K562 (cell line): ENCODE data around the gene MTO1. TPM values are rescaled to one million over a fixed set of nuclear protein-coding genes. Genes with fewer than 3 reads are reported as not detected.
"Not testable (repeated sequence)": the region's sequence is repeated elsewhere in the genome, so short reads cannot be mapped to it uniquely, and the experiment has no call there.

ENCODE experiments used
- ATAC-seq: fragments of 200-7000 bp; cut with Tn5 transposase; 3 replicates; pipeline ENCODE4 v1.9.1; 2020; ENCODE audit warnings: moderate library complexity
- BruUV-seq: library from RNA; stranded (reverse); fragments of 400-500 nt; replicated peaks from 2 replicates; lab custom pipeline; 2021; lab: Mats Ljungman, UMichigan
- CTCF ChIA-PET: fragments of 300-600 bp; formaldehyde crosslinking; extraction: SDS; loops from one replicate; lab custom pipeline; 2021; ENCODE audit warnings: low intra/inter-chr PET ratio; lab: Yijun Ruan, JAX
- POLR2A ChIA-PET: fragments of 300-600, 350-650 bp; sonication (Branson Sonifier 250); formaldehyde crosslinking; extraction: SDS; loops from one replicate; lab custom pipeline; 2021; ENCODE audit warnings: antibody characterized with exemption, inconsistent platforms; lab: Yijun Ruan, JAX
- DNase-seq, 4 experiments: peaks; one replicate each; pipeline versions ENCODE4 v3.0.0 to v3.0.0-alpha.2; 2011 to 2018; ENCODE audit warnings: low spot score in 3 of 4, mixed read lengths in 3 of 4; ENCODE audit errors: extremely low read depth in 1 of 4
- FAIRE-seq: peaks from 2 replicates; lab custom pipeline; 2011; peaks lifted over from hg19 to GRCh38; lab: Jason Lieb, UNC
- H2AFZ ChIP-seq: 2 replicates; pipeline ENCODE4 v1.6.0; 2011; ENCODE audit warnings: low read depth, low read length, control low read depth, inconsistent platforms
- H3K27ac ChIP-seq: fragments of 200-600 bp; 3 replicates; pipeline ENCODE4 v1.8.0; 2011; ENCODE audit warnings: low read depth, mild to moderate bottlenecking, control low read depth, inconsistent platforms, low read length, moderate library complexity, mixed read lengths; ENCODE audit errors: extremely low read depth
- H3K27me3 ChIP-seq, 2 experiments: fragments of 300-600 bp in 1 of 2; 2 replicates in 1 of 2; 3 replicates in 1 of 2; pipeline versions ENCODE4 v1.6.0 to v1.8.0; 2011; ENCODE audit warnings: inconsistent platforms in 2 of 2, low read length in 2 of 2, mild to moderate bottlenecking in 1 of 2, mixed read lengths in 1 of 2, moderate library complexity in 1 of 2; ENCODE audit not compliant: control insufficient read depth in 2 of 2, insufficient read depth in 2 of 2
- H3K36me3 ChIP-seq: fragments of 300-600 bp; 3 replicates; pipeline ENCODE4 v1.8.0; 2011; ENCODE audit warnings: mild to moderate bottlenecking, low read length, inconsistent platforms; ENCODE audit not compliant: control insufficient read depth, insufficient read depth
- H3K4me1 ChIP-seq, 2 experiments: fragments of 200-600 bp in 1 of 2; replicated peaks in 1 of 2; 2 replicates in 1 of 2; 3 replicates in 1 of 2; pipeline versions ENCODE4 v1.5.1 to v1.8.0; 2011; ENCODE audit warnings: inconsistent platforms in 2 of 2, low read length in 2 of 2, mild to moderate bottlenecking in 1 of 2, mixed read lengths in 1 of 2, moderate library complexity in 1 of 2; ENCODE audit not compliant: control insufficient read depth in 2 of 2, insufficient read depth in 2 of 2
- H3K4me2 ChIP-seq: 2 replicates; pipeline ENCODE4 v1.6.1; 2011; ENCODE audit warnings: low read length, control low read depth, inconsistent platforms, mixed read lengths; ENCODE audit not compliant: insufficient read depth
- H3K4me3 ChIP-seq: fragments of 200-600 bp; sonication (generic), shearing (Covaris generic); 2 replicates; pipeline ENCODE4 v1.5.1; 2016; ENCODE audit warnings: control low read depth, inconsistent platforms
- H3K79me2 ChIP-seq: fragments of 200-600 bp; 3 replicates; pipeline ENCODE4 v1.8.0; 2011; ENCODE audit warnings: low read length, inconsistent platforms; ENCODE audit not compliant: control insufficient read depth, insufficient read depth
- H3K9ac ChIP-seq, 2 experiments: 2 replicates each; pipeline versions ENCODE4 v1.6.0 to v1.6.1; 2011; ENCODE audit warnings: low read depth in 2 of 2, low read length in 2 of 2, control low read depth in 1 of 2, inconsistent platforms in 1 of 2, mild to moderate bottlenecking in 1 of 2, mixed read lengths in 1 of 2; ENCODE audit not compliant: insufficient read depth in 1 of 2
- H3K9me1 ChIP-seq: one replicate; pipeline ENCODE4 v1.6.0; 2011; ENCODE audit warnings: inconsistent platforms, mild to moderate bottlenecking, low read length, moderate library complexity; ENCODE audit not compliant: control insufficient read depth, insufficient read depth
- H3K9me3 ChIP-seq: replicated peaks from 2 replicates; pipeline ENCODE4 v1.5.1; 2011; ENCODE audit warnings: low read depth, low read length, inconsistent platforms; ENCODE audit not compliant: control insufficient read depth, insufficient read depth
- H4K20me1 ChIP-seq: replicated peaks from 2 replicates; pipeline ENCODE4 v1.6.1; 2011; ENCODE audit warnings: low read length, inconsistent platforms, mixed read lengths; ENCODE audit not compliant: control insufficient read depth, insufficient read depth
- ERF ChIP-seq: fragments of 450-650 bp; formaldehyde crosslinking; IDR thresholded peaks from 2 replicates; pipeline ENCODE4 v1.4.0; 2020; ENCODE audit warnings: mild to moderate bottlenecking, mixed read lengths
- FOXA3 ChIP-seq, 2 experiments: fragments of 450-650 bp in 1 of 2; sonication (generic) in 1 of 2; formaldehyde crosslinking; IDR thresholded peaks in 1 of 2; conservative IDR thresholded peaks in 1 of 2; 2 replicates each; pipeline versions ENCODE4 v1.4.0 to v1.8.0; 2020 to 2022; ENCODE audit warnings: mild to moderate bottlenecking in 2 of 2, missing genetic modification reagents in 1 of 2
- FOXP1 ChIP-seq: sonication (generic); formaldehyde crosslinking; IDR thresholded peaks from 2 replicates; pipeline ENCODE4 v1.8.0; 2022; ENCODE audit warnings: mild to moderate bottlenecking, missing genetic modification reagents
- ILF3 ChIP-seq: fragments of 450-650 bp; IDR thresholded peaks from 2 replicates; pipeline ENCODE4 v1.6.1; 2018; ENCODE audit warnings: antibody characterized with exemption, mild to moderate bottlenecking, moderate library complexity, borderline replicate concordance
- KDM5B ChIP-seq: fragments of 200-600 bp; sonication (generic); IDR thresholded peaks from 2 replicates; pipeline ENCODE4 v1.6.1; 2012; ENCODE audit warnings: low read depth, mild to moderate bottlenecking, moderate library complexity, low read length, control low read depth, inconsistent platforms; ENCODE audit not compliant: insufficient replicate concordance
- MYC ChIP-seq, 2 experiments: fragments of 250-450 bp in 1 of 2; sonication (Bioruptor Pico) in 1 of 2; IDR thresholded peaks; 2 replicates each; pipeline versions ENCODE4 v1.5.1 to v1.6.1; 2012 to 2021; ENCODE audit warnings: low read depth in 2 of 2, borderline replicate concordance in 1 of 2, improper control_type of control experiment in 1 of 2, low read length in 1 of 2, mild to moderate bottlenecking in 1 of 2, moderate library complexity in 1 of 2
- NFXL1 ChIP-seq: fragments of 450-650 bp; formaldehyde crosslinking; IDR thresholded peaks from 2 replicates; pipeline ENCODE4 v1.4.0; 2021; ENCODE audit warnings: mild to moderate bottlenecking
- POLR2AphosphoS2 ChIP-seq: IDR thresholded peaks from 2 replicates; pipeline ENCODE4 v1.6.1; 2012; ENCODE audit warnings: low read length, improper control_type of control experiment
- POLR2G ChIP-seq: fragments of 200-400 bp; formaldehyde crosslinking; IDR thresholded peaks from 2 replicates; pipeline ENCODE4 v1.6.1; 2017; ENCODE audit warnings: low read depth, mild to moderate bottlenecking, antibody characterized with exemption, low read length, moderate library complexity
- RBFOX2 ChIP-seq: fragments of 200-400 bp; formaldehyde crosslinking; IDR thresholded peaks from 2 replicates; pipeline ENCODE4 v1.6.1; 2017; ENCODE audit warnings: low read depth, mild to moderate bottlenecking, low read length, moderate library complexity
- SMAD3 ChIP-seq: fragments of 450-650 bp; formaldehyde crosslinking; conservative IDR thresholded peaks from 2 replicates; pipeline ENCODE4 v1.4.0; 2020; ENCODE audit warnings: mild to moderate bottlenecking
- TGIF2 ChIP-seq: sonication (generic); formaldehyde crosslinking; IDR thresholded peaks from 2 replicates; pipeline ENCODE4 v1.8.1; 2022; ENCODE audit warnings: mild to moderate bottlenecking, missing genetic modification reagents, moderate library complexity
- ZBTB17 ChIP-seq: fragments of 450-650 bp; formaldehyde crosslinking; IDR thresholded peaks from 2 replicates; pipeline ENCODE4 v1.4.0; 2020; ENCODE audit warnings: mild to moderate bottlenecking
- ZNF354B ChIP-seq: fragments of 250-450 bp; sonication (Bioruptor Pico); IDR thresholded peaks from 2 replicates; pipeline ENCODE4 v1.4.0; 2020
- WGBS: fragments of 100-300 bp; shearing (Covaris generic); methylation state at CpG from one replicate; pipeline ENCODE4 v1.1.6; 2016; ENCODE audit warnings: low coverage, mixed read lengths; ENCODE audit not compliant: insufficient coverage; ENCODE audit errors: missing lambda C conversion rate; 5-methylcytosine and 5-hydroxymethylcytosine counted together
- in situ Hi-C: fragments of 300-500 bp; cut with MboI; formaldehyde crosslinking; loops from 4 replicates; pipeline ENCODE4 v1.15.0; 2018; ENCODE audit warnings: inconsistent platforms, mixed read lengths
- intact Hi-C: fragments of 100-400 bp; cut with micrococcal nuclease; formaldehyde crosslinking; loops from 2 replicates; pipeline ENCODE4 v1.14.2; 2022
- polyA plus RNA-seq, 8 experiments: library from polyadenylated mRNA; depleted of rRNA in 4 of 8; stranded (reverse) in 5 of 8; unstranded in 3 of 8; fragments of >200 nt; fragmentation: Nextera tagmentation in 2 of 8; fragmentation: Illumina TruSeq in 1 of 8; extraction: Ambion mirVana in 2 of 8; extraction: Trizol in 1 of 8; gene quantifications; 2 replicates each; pipeline versions ENCODE4 v1.2.1 to v1.2.3, GENCODE V29; 2011 to 2014; ENCODE audit warnings: inconsistent platforms in 1 of 8, missing spikeins in 1 of 8
- total RNA-seq, 7 experiments: library from RNA; depleted of rRNA in 6 of 7; stranded (reverse); fragments of >200 nt in 6 of 7; fragmentation: Illumina TruSeq in 2 of 7; extraction: Trizol in 2 of 7; gene quantifications; 2 replicates each; pipeline versions ENCODE4 v1.2.1 to v1.2.3, GENCODE V29; 2011 to 2021; ENCODE audit warnings: low replicate concordance in 1 of 7
- TF ChIP-seq, protein P1 (sequence below), 2 experiments: fragments of 450-650 bp in 1 of 2; sonication (generic) in 1 of 2; formaldehyde crosslinking in 1 of 2; IDR thresholded peaks in 1 of 2; conservative IDR thresholded peaks in 1 of 2; 2 replicates each; pipeline versions ENCODE4 v1.6.1 to v1.8.1; 2016 to 2023; ENCODE audit warnings: mild to moderate bottlenecking in 2 of 2, moderate library complexity in 2 of 2, inconsistent platforms in 1 of 2, missing genetic modification reagents in 1 of 2
- TF ChIP-seq, protein P2 (sequence below): fragments of 200-800 bp; sonication (Bioruptor generic); IDR thresholded peaks from 2 replicates; pipeline ENCODE4 v1.6.1; 2017; ENCODE audit warnings: missing genetic modification characterization, missing compliant biosample characterization

MTO1 gene
- total and polyA plus RNA-seq, 9 of the 15 experiments (the other 6 are each of a cell fraction or from before 2014, with no cell fraction given) = 33.4 to 62.3 (median 50.6) TPM

DNA sequence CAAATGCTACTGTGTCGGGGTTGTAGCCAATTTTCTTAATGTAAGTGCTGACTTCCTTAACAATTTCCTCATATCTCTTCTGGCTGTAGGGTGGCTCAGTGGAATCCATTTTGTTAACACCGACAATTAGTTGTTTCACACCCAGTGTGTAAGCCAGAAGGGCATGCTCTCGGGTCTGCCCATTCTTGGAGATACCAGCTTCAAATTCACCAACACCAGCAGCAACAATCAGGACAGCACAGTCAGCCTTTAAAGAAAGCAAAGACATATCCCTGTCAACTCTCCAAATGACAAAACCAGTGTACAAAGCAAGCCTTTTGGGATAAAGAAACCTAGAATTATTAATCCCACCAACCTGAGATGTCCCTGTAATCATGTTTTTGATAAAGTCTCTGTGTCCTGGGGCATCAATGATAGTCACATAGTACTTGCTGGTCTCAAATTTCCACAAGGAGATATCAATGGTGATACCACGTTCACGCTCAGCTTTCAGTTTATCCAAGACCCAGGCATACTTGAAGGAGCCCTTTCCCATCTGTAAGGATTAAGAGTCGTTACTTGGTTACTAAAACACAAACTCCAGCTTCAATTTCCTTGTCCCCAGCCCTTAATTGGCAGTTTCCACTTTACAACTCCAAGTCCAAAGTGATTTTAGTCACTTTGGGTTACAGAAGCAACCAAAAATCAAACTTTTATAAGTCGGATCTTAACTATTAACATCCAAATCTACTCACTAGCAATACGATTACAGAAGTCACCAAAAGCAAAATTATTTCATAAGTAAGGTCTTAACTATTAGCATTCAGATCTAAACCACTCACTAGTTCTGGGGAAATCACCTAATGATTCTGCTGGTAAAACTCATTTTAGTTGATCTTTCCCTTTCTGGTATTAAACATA lies 57.7 kb downstream of the MTO1 start:
- DNase-seq; ATAC-seq; FAIRE-seq; in situ Hi-C loops; H2AFZ ChIP-seq; H3K9me1 ChIP-seq; intact Hi-C loops; CTCF ChIA-PET; H3K4me1 ChIP-seq; H3K9me3 ChIP-seq; H3K27me3 ChIP-seq; TF ChIP-seq MYC (IDR thresholded peaks at IDR 0.05; ENCODE audit: low read depth, low read length): not testable (repeated sequence)
- Histone ChIP-seq H4K20me1 (peaks cover 38% of the 10 kb centered on the region), H3K4me2 (peak overlapping the region; percentile 92), H3K9ac (peak overlapping the region; percentile 99 to 100), H3K4me3 (peak overlapping the region; percentile 80), H3K79me2 (peaks cover 75% of the 10 kb centered on the region), H3K27ac (peak overlapping the region; percentile 96), H3K36me3 (peaks cover 55% of the 10 kb centered on the region)
- POLR2A ChIA-PET = interaction anchor here (0.6 to 5.2 kb wide), 29 partner anchors 11 to 958 kb away, joined by 3 to 91 read pairs (median 6); partner anchors contain the start of genes MTO1 and SLC17A5
- BruUV-seq = TSS peak; percentile 38
- WGBS = 0% methylated on average over 5 of the region's 8 CpGs
- 0 out of 4 replicates have a peak, but pooled peaks of 1 of the 2 experiments have one; percentile 31 for TF ChIP-seq FOXA3 (CRISPR knock-in tag; conservative IDR thresholded peaks at IDR 0.05 in 1 of 2, IDR thresholded peaks at IDR 0.05 in 1 of 2)
- peak; percentile 43; the same call in 1 of the 2 replicates for TF ChIP-seq ZBTB17
- peak; percentile 71 for TF ChIP-seq ZNF354B
- TF ChIP-seq NFXL1 (CRISPR knock-in tag) = peak; percentile 86
- TF ChIP-seq, protein P1, sequence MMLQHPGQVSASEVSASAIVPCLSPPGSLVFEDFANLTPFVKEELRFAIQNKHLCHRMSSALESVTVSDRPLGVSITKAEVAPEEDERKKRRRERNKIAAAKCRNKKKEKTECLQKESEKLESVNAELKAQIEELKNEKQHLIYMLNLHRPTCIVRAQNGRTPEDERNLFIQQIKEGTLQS (IDR thresholded peaks at IDR 0.05) = not testable (repeated sequence)
- TF ChIP-seq, protein P1 (CRISPR knock-in tag; conservative IDR thresholded peaks at IDR 0.05) = 0 out of 2 replicates have a peak, but pooled peaks have one; percentile 12
- TF ChIP-seq ERF (CRISPR knock-in tag) = 0 out of 2 replicates have a peak, but pooled peaks have one; percentile 31
- 0 out of 2 replicates have a peak, but pooled peaks have one; percentile 74 for TF ChIP-seq TGIF2 (CRISPR knock-in tag)
- 0 out of 2 replicates have a peak, but pooled peaks have one; percentile 70 for TF ChIP-seq ILF3
- TF ChIP-seq RBFOX2 = peak; percentile 70
- TF ChIP-seq FOXP1 = 0 out of 2 replicates have a peak, but pooled peaks have one; percentile 29
- TF ChIP-seq MYC (CRISPR knock-in tag; IDR thresholded peaks at IDR 0.05; ENCODE audit: borderline replicate concordance, low read depth) = 0 out of 2 replicates have a peak, but pooled peaks have one; percentile 30
- TF ChIP-seq, protein P2, sequence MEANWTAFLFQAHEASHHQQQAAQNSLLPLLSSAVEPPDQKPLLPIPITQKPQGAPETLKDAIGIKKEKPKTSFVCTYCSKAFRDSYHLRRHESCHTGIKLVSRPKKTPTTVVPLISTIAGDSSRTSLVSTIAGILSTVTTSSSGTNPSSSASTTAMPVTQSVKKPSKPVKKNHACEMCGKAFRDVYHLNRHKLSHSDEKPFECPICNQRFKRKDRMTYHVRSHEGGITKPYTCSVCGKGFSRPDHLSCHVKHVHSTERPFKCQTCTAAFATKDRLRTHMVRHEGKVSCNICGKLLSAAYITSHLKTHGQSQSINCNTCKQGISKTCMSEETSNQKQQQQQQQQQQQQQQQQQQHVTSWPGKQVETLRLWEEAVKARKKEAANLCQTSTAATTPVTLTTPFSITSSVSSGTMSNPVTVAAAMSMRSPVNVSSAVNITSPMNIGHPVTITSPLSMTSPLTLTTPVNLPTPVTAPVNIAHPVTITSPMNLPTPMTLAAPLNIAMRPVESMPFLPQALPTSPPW (CRISPR knock-in tag) = 0 out of 2 replicates have a peak, but pooled peaks have one; percentile 19
- TF ChIP-seq POLR2G = peak; percentile 63
- TF ChIP-seq SMAD3 (CRISPR knock-in tag) = peak; percentile 73; the same call in 1 of the 2 replicates
- peak; percentile 38; the same call in 1 of the 2 replicates for TF ChIP-seq POLR2AphosphoS2
- peak; percentile 41 for TF ChIP-seq KDM5B
